ENCODE measurements around the gene TPGS1.

The TPGS1 gene

DNA sequence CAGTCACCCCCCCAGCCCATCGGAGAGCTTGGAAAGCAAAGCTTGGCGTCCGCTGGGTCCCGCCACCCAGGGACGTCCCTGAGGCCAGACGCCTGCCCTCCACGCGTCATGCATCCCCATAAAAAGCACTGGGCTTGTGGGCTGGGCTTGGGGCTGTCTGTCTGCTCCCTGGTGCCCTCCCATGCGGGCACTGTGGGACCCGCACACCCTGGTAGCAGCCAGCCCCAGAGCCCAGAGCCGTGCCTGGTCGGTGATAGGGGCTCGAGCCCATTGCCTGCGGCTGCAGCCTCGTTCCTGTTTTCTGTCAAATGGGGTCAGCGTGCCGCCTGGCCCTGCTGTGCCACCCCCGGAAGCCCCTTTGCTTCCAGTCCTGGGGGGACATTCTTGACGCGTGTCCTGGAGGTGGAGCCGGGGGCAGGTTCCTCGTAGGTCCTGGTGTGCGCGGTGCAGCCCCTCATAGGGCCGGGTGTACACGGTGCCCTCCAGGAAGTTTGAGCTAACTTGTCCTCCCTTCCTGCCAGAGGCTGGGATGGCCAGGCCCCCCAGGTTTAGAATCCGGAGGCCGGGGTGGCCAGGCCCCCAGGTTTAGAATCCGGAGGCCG is 32.2 kb downstream of the TPGS1 start:
- no peak for DNase-seq (ENCODE audit: low read depth, low spot score)

DNA sequence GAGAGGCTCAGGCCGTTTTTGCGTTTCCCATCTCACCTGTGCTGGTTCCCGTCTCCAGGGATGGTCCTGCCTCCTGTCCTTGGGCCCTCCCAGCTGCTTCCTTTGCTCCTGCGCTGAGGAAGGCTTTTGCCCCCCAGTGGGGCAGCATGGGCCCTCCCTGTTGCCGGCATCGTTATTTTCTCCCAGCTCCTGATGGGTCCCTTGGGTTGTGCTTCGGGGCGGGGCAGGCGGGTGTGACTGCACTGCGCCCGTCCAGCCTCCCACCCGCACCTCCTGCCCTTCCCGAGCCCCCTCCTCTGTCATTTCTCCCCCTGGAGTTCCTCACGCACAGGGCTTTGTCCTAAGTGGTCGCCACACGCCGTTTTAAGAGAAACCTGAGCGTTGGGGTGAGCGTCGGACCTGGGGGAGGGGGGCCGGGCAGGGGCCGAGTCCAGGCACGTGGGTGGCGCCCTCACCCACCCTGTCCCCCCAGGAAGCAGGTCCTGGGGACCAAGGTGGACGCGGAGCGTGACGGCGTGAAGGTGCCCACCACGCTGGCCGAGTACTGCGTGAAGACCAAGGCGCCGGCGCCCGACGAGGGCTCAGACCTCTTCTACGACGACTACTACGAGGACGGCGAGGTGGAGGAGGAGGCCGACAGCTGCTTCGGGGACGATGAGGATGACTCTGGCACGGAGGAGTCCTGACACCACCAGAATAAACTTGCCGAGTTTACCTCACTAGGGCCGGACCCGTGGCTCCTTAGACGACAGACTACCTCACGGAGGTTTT is 33.8 kb downstream of the TPGS1 start:
- DNase-seq (ENCODE audit: low read depth, low spot score), result no peak

DNA sequence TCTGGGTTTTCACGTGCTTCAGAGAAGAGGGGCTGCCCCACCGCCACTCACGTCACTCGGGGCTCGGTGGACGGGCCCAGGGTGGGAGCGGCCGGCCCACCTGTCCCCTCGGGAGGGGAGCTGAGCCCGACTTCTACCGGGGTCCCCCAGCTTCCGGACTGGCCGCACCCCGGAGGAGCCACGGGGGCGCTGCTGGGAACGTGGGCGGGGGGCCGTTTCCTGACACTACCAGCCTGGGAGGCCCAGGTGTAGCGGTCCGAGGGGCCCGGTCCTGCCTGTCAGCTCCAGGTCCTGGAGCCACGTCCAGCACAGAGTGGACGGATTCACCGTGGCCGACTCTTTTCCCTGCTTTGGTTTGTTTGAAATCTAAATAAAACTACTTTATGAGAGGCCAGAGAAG is 34.4 kb downstream of the TPGS1 start:
- DNase-seq (ENCODE audit: low read depth, low spot score), result no peak

DNA sequence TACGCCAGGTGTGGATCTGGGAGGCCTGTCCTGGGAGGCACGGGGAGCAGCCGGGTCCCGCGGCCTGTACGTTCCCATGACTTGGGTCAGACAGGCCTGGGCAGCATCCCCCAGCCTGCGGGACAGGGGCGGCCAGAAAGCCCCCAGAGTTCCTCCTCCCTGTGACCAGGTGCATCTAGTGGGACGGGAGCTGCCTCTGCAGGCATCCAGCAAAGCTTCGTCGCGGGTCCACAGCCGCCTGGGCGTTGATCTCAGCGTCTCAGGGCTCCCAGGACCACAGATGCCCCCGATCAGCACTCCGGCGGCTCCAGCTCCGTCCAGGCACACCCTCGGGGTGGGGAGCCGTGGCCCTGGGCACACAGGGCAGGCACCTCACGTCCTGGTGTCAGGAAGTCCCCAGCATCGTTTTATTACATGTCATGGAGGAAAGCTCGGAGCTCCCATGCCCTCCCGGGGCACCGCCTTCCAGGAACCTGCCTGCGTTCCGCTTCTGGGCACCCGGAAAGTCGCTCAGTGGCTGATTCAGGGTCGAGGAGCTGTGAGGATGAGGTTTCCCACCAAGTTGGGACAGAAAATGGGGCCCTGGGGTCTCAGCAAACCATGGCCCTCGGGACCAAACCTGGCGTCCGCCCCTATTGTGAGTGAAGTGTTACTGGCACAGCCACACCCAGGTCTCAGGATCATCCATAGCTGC is 35.0 kb downstream of the TPGS1 start:
- DNase-seq (ENCODE audit: low read depth, low spot score), result no peak

DNA sequence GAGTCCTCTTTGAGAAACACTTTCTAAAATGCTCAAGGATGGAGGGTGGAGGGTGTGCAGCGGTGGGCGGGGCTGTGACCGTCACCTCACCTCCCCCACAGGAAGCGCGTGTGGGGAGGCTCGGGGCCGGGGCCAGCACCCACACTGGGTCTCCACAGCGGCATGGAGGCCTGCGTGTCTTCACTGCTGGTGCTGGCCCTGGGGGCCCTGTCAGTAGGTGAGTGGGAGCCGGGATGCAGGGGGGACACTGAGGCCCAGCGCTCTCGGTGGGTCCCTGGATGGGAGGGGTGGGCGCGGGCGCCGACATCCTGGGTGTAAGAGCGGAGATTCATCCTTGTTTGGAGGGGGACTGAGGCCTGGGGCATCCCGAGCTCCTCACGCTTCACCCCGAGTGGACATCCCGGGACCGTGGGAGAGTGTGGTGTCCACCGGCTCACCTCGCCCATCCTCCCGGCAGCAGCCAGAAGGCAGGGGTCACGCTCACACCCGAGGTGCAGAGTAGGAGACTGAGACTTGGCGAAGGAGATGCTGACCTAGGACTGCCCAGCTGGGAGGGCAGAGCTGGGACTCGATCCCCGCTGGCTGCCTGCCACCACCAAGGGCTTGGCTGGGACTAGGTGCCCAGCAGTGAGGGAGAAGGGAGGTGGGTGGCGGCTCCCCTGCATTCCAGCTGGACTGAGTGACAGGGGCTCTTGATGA is 36.8 kb downstream of the TPGS1 start, which contains the start of gene GZMM:
TSS of gene GZMM (plus strand) at position 144 of the 699 bp plus-strand sequence. CDS start at position 163, 19 bp downstream.
- DNase-seq (ENCODE audit: low read depth, low spot score), result peak; percentile 31

DNA sequence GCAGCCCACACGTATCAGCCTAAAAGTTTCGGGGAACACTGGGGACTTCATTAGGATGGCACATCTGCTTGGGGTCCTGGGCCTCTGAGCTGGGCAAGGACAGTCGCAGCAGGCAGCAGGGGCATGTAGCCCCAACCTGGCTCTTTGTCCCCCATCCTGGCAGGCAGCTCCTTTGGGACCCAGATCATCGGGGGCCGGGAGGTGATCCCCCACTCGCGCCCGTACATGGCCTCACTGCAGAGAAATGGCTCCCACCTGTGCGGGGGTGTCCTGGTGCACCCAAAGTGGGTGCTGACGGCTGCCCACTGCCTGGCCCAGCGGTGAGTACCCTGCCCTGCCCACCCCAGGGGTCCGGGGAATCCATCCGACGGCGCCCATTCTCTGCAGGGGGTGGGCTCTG is 39.8 kb downstream of the TPGS1 start:
- no peak for DNase-seq (ENCODE audit: low read depth, low spot score)

DNA sequence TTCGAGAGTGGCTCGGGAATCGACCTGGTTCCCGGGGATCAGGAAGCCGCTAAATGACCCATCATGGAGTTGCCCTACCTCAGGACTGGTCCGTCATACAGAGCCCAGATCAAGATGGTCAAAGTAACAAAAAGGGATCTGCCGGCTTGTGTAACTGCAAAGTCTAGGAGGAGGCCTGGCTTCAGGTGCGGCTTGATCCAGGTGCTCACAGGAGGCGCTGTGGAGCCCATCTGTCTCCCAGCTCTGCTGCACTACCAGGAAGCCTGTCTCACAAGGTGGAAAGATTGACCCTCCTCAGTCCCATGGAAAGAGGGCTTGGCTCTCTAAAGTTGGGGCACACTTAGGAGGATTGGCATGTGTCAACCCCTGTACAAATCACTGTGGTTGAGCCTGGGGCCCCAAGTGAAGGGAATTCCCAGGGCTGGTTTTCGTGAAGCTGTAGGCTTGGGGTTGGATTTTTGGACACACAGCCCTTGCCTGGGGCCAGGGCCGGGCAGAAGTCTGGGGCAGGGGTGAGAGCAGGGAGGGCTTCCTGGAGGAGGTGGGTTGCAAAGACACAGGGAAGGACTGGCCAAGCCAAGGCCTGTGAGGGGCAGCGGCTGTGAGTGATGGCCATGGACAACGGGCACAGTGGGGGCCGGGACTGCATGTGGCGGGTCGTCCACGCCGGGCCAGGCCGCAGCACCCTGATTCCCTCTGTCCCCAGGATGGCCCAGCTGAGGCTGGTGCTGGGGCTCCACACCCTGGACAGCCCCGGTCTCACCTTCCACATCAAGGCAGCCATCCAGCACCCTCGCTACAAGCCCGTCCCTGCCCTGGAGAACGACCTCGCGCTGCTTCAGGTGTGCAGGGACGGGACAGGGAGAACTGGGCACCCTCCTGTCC is 40.8 kb downstream of the TPGS1 start:
- no peak for DNase-seq (ENCODE audit: low read depth, low spot score)

DNA sequence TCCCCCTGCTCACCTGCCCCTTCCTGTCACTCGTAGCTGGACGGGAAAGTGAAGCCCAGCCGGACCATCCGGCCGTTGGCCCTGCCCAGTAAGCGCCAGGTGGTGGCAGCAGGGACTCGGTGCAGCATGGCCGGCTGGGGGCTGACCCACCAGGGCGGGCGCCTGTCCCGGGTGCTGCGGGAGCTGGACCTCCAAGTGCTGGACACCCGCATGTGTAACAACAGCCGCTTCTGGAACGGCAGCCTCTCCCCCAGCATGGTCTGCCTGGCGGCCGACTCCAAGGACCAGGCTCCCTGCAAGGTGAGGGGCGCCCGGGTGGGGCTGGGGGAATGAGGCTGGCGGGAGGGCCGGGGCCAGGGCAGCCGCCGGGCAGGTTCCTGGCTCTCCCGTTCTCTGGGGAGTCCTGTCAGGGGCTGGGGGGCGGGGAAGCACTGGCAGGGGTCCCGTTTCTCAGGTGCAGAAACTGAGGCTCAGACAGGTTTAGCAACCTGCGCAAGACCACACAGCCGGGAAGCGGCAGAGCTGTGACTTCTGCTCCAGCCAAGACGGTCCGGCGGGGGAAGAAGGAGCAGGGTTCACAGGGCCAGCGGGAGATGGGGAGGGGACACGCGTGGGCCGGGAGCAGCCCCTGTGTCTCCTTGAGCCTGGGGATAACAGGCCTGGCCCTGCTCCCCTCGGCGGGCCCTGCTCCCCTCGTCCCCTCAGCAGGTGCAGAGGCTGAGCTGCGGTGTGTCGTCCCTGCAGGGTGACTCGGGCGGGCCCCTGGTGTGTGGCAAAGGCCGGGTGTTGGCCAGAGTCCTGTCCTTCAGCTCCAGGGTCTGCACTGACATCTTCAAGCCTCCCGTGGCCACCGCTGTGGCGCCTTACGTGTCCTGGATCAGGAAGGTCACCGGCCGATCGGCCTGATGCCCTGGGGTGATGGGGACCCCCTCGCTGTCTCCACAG is 41.9 kb downstream of the TPGS1 start:
- DNase-seq (ENCODE audit: low read depth, low spot score), result no peak

DNA sequence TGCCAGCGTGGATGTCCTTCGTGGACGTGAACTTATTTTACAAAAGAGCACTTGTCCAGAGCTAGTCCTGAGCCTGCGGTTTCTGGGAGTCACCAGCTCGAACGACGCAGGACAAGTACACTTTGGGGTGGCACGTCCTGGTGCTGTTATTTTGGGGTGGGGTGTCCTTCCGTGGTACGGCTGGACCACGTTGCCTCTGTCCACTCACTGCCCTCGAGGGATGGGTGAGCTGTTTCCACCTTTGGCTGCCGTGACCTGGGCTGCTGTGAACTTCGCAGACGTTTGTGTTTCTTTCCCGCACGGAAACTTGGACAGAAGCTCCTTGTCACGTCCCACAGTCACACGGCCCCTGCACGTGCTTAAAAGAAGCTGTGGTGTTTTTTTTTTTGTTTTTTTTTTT is 47.5 kb downstream of the TPGS1 start:
- DNase-seq (ENCODE audit: low read depth, low spot score), result no peak

DNA sequence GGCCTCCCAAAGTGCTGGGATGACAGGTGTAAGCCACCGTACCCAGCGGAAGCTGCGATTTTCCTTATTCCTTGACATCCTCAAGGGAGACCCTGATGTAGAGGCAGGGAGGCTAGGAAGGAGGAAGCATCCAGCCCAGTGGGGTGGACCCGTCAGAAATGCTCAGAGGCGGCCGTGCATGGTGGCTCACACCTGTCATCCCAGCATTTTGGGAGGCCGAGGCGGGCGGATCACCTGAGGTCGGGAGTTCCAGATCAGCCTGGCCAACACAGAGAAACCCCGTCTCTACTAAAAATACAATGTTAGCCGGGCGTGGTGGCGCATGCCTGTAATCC is 48.1 kb downstream of the TPGS1 start:
- DNase-seq (ENCODE audit: low read depth, low spot score), result no peak

DNA sequence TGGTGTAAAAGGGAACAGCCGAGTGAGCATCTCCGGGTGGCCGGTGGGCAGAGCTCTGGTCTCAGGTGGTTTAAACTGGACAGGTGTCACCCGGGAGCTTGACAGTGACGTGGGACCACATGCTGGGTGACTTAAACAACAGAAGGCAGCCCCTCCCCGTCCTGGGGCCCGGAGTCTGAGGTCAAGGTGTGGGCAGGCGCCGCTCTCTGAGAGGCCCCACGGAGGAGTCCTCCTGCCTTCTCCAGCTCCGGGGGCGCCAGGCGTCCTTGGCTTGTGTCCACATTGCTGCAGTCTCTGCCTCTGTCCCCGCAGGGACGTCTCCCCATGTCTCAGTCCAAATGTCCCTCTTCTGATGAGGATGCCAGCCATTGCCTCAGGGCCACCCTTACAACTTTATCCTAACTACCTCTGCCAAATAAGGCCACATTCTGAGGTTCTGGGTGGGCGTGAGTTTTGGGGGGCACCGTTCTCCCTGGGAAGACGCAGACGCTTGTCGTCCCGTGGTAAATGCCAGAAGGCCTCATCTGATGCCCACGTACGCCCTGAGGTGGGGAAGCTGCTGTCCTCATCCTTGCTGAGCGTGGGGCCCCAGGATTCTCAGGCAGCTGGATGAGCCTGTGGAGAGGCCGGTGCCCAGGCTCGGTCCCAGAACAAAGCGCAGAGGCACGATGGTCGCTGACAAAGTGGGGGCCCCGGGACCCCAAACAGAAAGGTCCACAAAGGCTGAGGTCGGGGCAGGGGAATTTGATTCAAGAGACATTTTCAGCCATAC is 49.5 kb downstream of the TPGS1 start:
- no peak for DNase-seq (ENCODE audit: low read depth, low spot score)

DNA sequence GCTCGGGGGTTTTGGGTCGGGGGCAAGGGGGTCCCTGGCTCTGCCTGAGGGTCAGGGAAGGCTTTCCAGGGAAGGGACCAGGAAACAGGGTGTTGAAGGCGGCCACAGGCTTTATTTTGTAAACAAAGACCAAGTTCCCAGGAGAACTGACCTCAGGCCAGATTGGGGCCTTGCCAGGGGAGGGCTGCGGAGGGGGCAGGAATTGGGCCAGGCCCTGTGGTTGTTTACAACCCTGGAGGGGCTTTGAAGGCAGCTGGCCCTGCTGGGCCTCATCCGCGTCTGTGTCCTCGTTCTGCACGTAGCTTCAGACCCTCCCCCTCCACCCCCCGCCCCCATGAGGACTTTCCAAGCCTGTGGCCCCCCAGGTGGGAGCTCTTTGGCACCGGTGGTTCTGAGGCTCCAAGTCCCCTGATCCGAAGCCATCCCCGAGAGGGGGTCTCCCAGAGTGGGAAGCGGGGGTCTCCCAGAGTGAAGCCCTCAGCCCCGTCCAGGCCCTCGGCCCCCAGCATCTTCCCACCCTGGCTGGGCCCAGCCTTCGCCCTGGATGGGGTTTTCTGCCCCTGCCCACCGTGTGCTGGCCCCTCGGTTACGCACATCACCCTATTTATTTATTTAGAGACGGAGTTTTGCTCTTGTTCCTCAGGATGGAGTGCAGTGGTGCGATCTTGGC is 51.6 kb downstream of the TPGS1 start:
- DNase-seq (ENCODE audit: low read depth, low spot score), result no peak

DNA sequence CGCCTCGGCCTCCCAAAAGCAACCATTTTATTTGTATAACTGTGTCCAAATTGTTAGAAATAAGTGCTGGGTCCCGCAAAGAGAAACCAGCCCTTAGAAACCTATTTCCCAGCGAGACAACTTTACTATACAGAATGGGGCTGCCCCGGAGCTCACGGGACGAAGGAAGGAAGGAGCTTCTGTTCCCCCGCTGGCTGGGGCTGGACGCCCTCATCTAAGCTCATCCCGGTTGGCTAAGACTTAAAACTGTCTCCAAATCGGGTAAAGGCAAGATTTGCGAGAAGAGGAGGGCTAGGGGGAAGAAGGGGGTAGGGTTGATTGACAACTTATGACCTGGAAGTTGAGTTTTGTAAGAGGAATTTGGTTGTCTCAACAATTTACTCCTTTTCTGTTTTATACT is 52.8 kb downstream of the TPGS1 start:
- no peak for DNase-seq (ENCODE audit: low read depth, low spot score)

DNA sequence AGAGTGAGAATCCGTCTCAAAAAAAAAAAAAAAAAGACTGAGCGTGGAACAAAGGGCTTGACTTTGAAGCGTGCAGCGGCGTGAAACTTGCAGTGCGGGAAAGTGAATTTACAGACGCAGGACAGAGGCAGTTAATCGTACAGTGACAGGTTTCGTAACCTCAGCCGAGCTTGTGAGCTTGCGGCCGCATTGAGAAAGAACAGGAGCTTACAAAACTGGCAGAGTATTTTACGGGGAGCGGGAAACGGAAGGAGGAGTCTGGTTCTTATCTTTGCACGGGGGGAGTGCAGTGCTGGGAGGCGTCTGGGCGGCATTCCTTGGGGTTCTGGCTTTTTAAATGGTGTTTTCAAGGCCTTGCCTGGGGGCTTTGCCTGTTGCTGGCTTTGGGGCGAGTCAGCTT is 59.1 kb downstream of the TPGS1 start:
- no peak for DNase-seq (ENCODE audit: low read depth, low spot score)

DNA sequence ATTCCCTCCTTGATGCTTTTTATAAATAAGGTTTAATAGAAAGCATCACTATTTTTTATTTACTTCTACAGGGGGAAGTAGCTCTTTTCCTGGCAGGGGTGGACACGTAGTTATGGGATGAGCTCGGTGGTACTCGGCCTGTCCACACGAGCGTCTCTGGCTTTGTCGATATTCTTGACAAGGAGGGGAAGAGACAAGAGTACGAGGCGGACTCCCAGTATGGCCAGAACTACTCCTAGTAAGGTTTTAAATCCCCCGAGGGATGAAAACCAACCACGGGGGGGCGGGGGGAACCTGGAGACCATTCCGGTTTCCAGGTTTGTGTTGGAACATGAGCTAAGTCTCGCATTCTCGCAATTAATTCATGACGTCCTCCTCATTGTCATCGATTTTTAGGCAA is 59.5 kb downstream of the TPGS1 start:
- no peak for DNase-seq (ENCODE audit: low read depth, low spot score)

DNA sequence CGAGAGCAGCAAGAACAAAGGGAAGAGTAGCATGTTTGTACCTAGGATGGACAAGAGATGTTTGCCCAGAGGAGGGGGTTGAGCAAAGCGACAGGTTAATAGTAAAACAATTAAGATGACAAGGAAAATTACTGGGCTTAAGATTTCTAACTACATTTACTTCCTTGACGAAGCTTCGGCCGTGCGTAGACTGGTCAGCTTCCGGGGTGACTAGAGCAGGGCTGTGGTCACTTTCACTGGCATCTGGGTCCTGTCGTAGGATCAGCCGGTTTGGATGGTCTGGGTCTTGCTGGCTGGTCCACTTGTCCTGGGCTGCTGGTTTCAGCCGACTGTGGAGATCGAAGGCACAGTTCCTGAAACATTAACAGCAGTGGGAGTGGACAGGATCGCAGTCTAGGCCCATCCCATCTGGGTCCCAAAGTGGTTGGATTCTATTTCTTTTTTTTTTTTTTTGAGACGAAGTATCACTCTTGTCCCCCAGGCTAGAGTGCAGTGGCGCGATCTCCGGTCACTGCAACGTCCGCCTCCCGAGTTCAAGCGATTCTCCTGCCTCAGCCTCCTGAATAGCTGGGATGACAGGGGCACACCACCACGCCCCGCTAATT is 60.1 kb downstream of the TPGS1 start:
- no peak for DNase-seq (ENCODE audit: low read depth, low spot score)
